SK-N-SH (cell line): ENCODE measurements around the gene CHL1. TPM values are rescaled to one million over a fixed set of nuclear protein-coding genes. Genes with fewer than 3 reads are reported as not detected.

Experiments
- CTCF ChIA-PET: fragments of 300-600, 350-600 bp; formaldehyde crosslinking; extraction: SDS; loops from one replicate; lab custom pipeline; 2021; lab: Yijun Ruan, JAX
- POLR2A ChIA-PET: fragments of 350-600 bp; sonication (Branson Sonifier 250); formaldehyde crosslinking; extraction: SDS; loops from one replicate; lab custom pipeline; 2020; ENCODE audit warnings: antibody characterized with exemption, inconsistent platforms; lab: Yijun Ruan, JAX
- DNase-seq: peaks from one replicate; pipeline ENCODE4 v3.0.0; 2012
- H2AFZ ChIP-seq: fragments of 200-600 bp; sonication (generic); 2 replicates; pipeline ENCODE4 v1.8.1; 2016; ENCODE audit warnings: antibody characterized with exemption, mild to moderate bottlenecking, low read depth
- H3F3A ChIP-seq: fragments of 200-600 bp; sonication (generic); replicated peaks from 2 replicates; pipeline ENCODE3; 2016; ENCODE audit warnings: antibody characterized with exemption, mild to moderate bottlenecking; ENCODE audit not compliant: insufficient read depth
- H3K27ac ChIP-seq, 2 experiments: fragments of 200-500 bp in 1 of 2; fragments of 200-600 bp in 1 of 2; sonication (Bioruptor generic) in 1 of 2; sonication (generic), shearing (Covaris generic) in 1 of 2; 2 replicates each; pipeline versions ENCODE4 v1.5.1 to v1.6.1; 2014 to 2016; ENCODE audit warnings: low read depth in 2 of 2, inconsistent platforms in 1 of 2, low read length in 1 of 2, mild to moderate bottlenecking in 1 of 2, mixed read lengths in 1 of 2
- H3K27me3 ChIP-seq: fragments of 200-600 bp; sonication (generic), shearing (Covaris generic); 2 replicates; pipeline ENCODE4 v1.6.1; 2016; ENCODE audit warnings: mixed run types; ENCODE audit not compliant: insufficient read depth
- H3K36me3 ChIP-seq, 2 experiments: fragments of 200-500 bp in 1 of 2; fragments of 200-600 bp in 1 of 2; sonication (Bioruptor generic) in 1 of 2; sonication (generic) in 1 of 2; replicated peaks in 1 of 2; 2 replicates each; pipeline versions ENCODE3 to v1.5.1; 2014 to 2016; ENCODE audit warnings: low read length in 1 of 2, mild to moderate bottlenecking in 1 of 2; ENCODE audit not compliant: insufficient read depth in 2 of 2, control insufficient read depth in 1 of 2
- H3K4me1 ChIP-seq, 2 experiments: fragments of 200-500 bp in 1 of 2; fragments of 200-600 bp in 1 of 2; sonication (Bioruptor generic) in 1 of 2; sonication (generic), shearing (Covaris generic) in 1 of 2; 2 replicates each; pipeline versions ENCODE4 v1.5.1 to v1.6.1; 2014 to 2016; ENCODE audit warnings: low read depth in 1 of 2, low read length in 1 of 2, mixed run types in 1 of 2; ENCODE audit not compliant: insufficient read depth in 2 of 2, control insufficient read depth in 1 of 2
- H3K4me2 ChIP-seq: fragments of 200-600 bp; sonication (generic), shearing (Covaris generic); 2 replicates; pipeline ENCODE4 v1.6.1; 2017; ENCODE audit warnings: mixed run types
- H3K4me3 ChIP-seq, 2 experiments: fragments of 200-500 bp in 1 of 2; fragments of 200-600 bp in 1 of 2; sonication (Bioruptor generic) in 1 of 2; sonication (generic), shearing (Covaris generic) in 1 of 2; 2 replicates each; pipeline versions ENCODE4 v1.5.1 to v1.8.1; 2014 to 2016; ENCODE audit warnings: low read depth in 2 of 2, inconsistent platforms in 1 of 2, low read length in 1 of 2, mild to moderate bottlenecking in 1 of 2, mixed read lengths in 1 of 2, moderate library complexity in 1 of 2
- H3K79me2 ChIP-seq: fragments of 200-600 bp; sonication (generic); 2 replicates; pipeline ENCODE4 v1.8.1; 2017; ENCODE audit warnings: mild to moderate bottlenecking; ENCODE audit not compliant: insufficient read depth
- H3K9ac ChIP-seq: fragments of 200-600 bp; sonication (generic); 2 replicates; pipeline ENCODE4 v1.6.1; 2017; ENCODE audit warnings: mixed run types
- H3K9me2 ChIP-seq: fragments of 200-600 bp; sonication (generic); 2 replicates; pipeline ENCODE4 v1.6.1; 2017; ENCODE audit warnings: mixed run types
- H3K9me3 ChIP-seq: fragments of 200-600 bp; sonication (generic); 2 replicates; pipeline ENCODE4 v1.6.1; 2017; ENCODE audit warnings: mixed run types, mild to moderate bottlenecking, moderate library complexity
- H4K20me1 ChIP-seq: fragments of 200-600 bp; sonication (generic); 2 replicates; pipeline ENCODE4 v1.6.1; 2017; ENCODE audit warnings: mild to moderate bottlenecking, mixed run types; ENCODE audit not compliant: insufficient read depth
- CTCF ChIP-seq: fragments of 200-600 bp; sonication (generic); IDR thresholded peaks from 2 replicates; pipeline ENCODE4 v1.6.1; 2017; ENCODE audit warnings: antibody characterized with exemption, mild to moderate bottlenecking, moderate library complexity
- ELF1 ChIP-seq: IDR thresholded peaks from 2 replicates; pipeline ENCODE4 v1.4.0; 2012
- FOXJ3 ChIP-seq: sonication (generic); formaldehyde crosslinking; IDR thresholded peaks from 2 replicates; pipeline ENCODE4 v1.5.1; 2020; ENCODE audit warnings: mild to moderate bottlenecking, missing genetic modification reagents
- GABPA ChIP-seq: IDR thresholded peaks from 2 replicates; pipeline ENCODE4 v1.4.0; 2012; ENCODE audit warnings: low read depth, mild to moderate bottlenecking
- GATA2 ChIP-seq: sonication (generic); formaldehyde crosslinking; IDR thresholded peaks from 2 replicates; pipeline ENCODE4 v1.5.0; 2020; ENCODE audit warnings: mild to moderate bottlenecking, missing genetic modification reagents
- IRF3 ChIP-seq: fragments of 150-350 bp; IDR thresholded peaks from 2 replicates; pipeline ENCODE4 v1.6.1; 2016; ENCODE audit warnings: mild to moderate bottlenecking, low read depth, low read length
- MAX ChIP-seq: IDR thresholded peaks from 2 replicates; pipeline ENCODE4 v1.4.0; 2012; ENCODE audit warnings: low read depth
- MEF2A ChIP-seq: IDR thresholded peaks from 2 replicates; pipeline ENCODE4 v1.4.0; 2012; ENCODE audit warnings: low read depth, borderline replicate concordance
- MXI1 ChIP-seq: IDR thresholded peaks from 2 replicates; pipeline ENCODE4 v1.6.1; 2012; ENCODE audit warnings: mild to moderate bottlenecking, low read depth, low read length, improper control_type of control experiment
- NFIC ChIP-seq: IDR thresholded peaks from 2 replicates; pipeline ENCODE4 v1.4.0; 2012; ENCODE audit warnings: borderline replicate concordance
- RAD21 ChIP-seq: IDR thresholded peaks from 2 replicates; pipeline ENCODE4 v1.6.1; 2012; ENCODE audit warnings: mild to moderate bottlenecking, low read length
- RCOR1 ChIP-seq: fragments of 150-350 bp; IDR thresholded peaks from 2 replicates; pipeline ENCODE4 v1.6.1; 2017; ENCODE audit warnings: antibody characterized with exemption, low read length
- SMC3 ChIP-seq: IDR thresholded peaks from 2 replicates; pipeline ENCODE4 v1.6.1; 2012; ENCODE audit warnings: low read depth, low read length, improper control_type of control experiment
- TCF12 ChIP-seq: IDR thresholded peaks from 2 replicates; pipeline ENCODE4 v1.4.0; 2012
- USF1 ChIP-seq: IDR thresholded peaks from 2 replicates; pipeline ENCODE4 v1.4.0; 2012; ENCODE audit warnings: low read depth, borderline replicate concordance
- USF2 ChIP-seq: fragments of 150-350 bp; IDR thresholded peaks from 2 replicates; pipeline ENCODE4 v1.6.1; 2017; ENCODE audit warnings: antibody characterized with exemption, low read length, low read depth, borderline replicate concordance
- ZBTB33 ChIP-seq: IDR thresholded peaks from 2 replicates; pipeline ENCODE4 v1.4.0; 2012; ENCODE audit warnings: low read depth, borderline replicate concordance
- WGBS: methylation state at CpG from one replicate; pipeline ENCODE4 v1.1.6; 2017; ENCODE audit warnings: low lambda C conversion rate; 5-methylcytosine and 5-hydroxymethylcytosine counted together
- polyA plus RNA-seq, 3 experiments: library from polyadenylated mRNA; depleted of rRNA; stranded (reverse); fragments of >200 nt; gene quantifications; 2 replicates each; pipeline ENCODE4 v1.2.3, GENCODE V29; 2012

Gene CHL1
- polyA plus RNA-seq, 1 of the 3 experiments (the other 2 are of a cell fraction): not detected

GRCh38 chr3:374459-374858 lies 177.9 kb downstream of the CHL1 start:
- CTCF ChIA-PET: interaction anchor here (0.6 to 2.7 kb wide), 3 partner anchors 20 to 401 kb away, joined by 3 to 15 read pairs (median 3); no protein-coding TSS in a partner anchor
- Histone ChIP-seq H3K27me3 (no peaks in the 10 kb centered on the region), H3K9me2 (no peaks in the 10 kb centered on the region), H3K36me3 (no peaks in the 10 kb centered on the region), H3K9me3 (no peaks in the 10 kb centered on the region), H3K27ac (no peak overlapping the region), H3K4me2 (no peak overlapping the region), H4K20me1 (no peaks in the 10 kb centered on the region), H2AFZ (no peak overlapping the region), H3F3A (no peaks in the 10 kb centered on the region), H3K4me1 (no peaks in the 10 kb centered on the region), H3K79me2 (no peaks in the 10 kb centered on the region), H3K9ac (no peak overlapping the region), H3K4me3 (no peak overlapping the region)
- DNase-seq: no peak
- TF ChIP-seq NFIC: no peak
- no peak for TF ChIP-seq USF1
- TF ChIP-seq SMC3: no peak
- no peak for TF ChIP-seq RCOR1
- TF ChIP-seq MXI1: no peak
- no peak for TF ChIP-seq CTCF
- TF ChIP-seq FOXJ3 (CRISPR knock-in tag): no peak
- no peak for TF ChIP-seq MAX
- no peak for TF ChIP-seq TCF12
- TF ChIP-seq IRF3: no peak
- TF ChIP-seq GABPA: no peak
- no peak for TF ChIP-seq MEF2A
- TF ChIP-seq ELF1: no peak
- no peak for TF ChIP-seq USF2
- WGBS: 0% methylated on average over 1 of the region's 1 CpG
- POLR2A ChIA-PET: no interaction called here

GRCh38 chr3:377158-377561 lies 180.6 kb downstream of the CHL1 start:
- peak overlapping the region; percentile 12 to 49; a peak in 1 of 4 replicates for H3K4me3 ChIP-seq
- H3K36me3 ChIP-seq: no peaks in the 10 kb centered on the region
- peak overlapping the region; percentile 69; the same call in 1 of the 2 replicates for H3K4me2 ChIP-seq
- no peak overlapping the region for H3K27ac ChIP-seq
- TF ChIP-seq CTCF: peak; percentile 57
- TF ChIP-seq GATA2: peak; percentile 42; the same call in 1 of the 2 replicates
- TF ChIP-seq ZBTB33: no peak
- peak; percentile 70 for TF ChIP-seq RAD21
- peak; percentile 37; the same call in 1 of the 2 replicates for TF ChIP-seq SMC3
- 1% methylated on average over 3 of the region's 3 CpGs for WGBS
- ChIA-PET POLR2A (no interaction called here), CTCF (interaction anchor here (1.7 kb wide), 2 partner anchors 15 to 24 kb away, joined by 6 to 13 read pairs; no protein-coding TSS in a partner anchor)
- no peaks in the 10 kb centered on the region for H3K4me1 ChIP-seq
- H3K9me3 ChIP-seq: no peaks in the 10 kb centered on the region
- no peaks in the 10 kb centered on the region for H3F3A ChIP-seq
- no peaks in the 10 kb centered on the region for H3K79me2 ChIP-seq
- H3K9me2 ChIP-seq: no peaks in the 10 kb centered on the region
- DNase-seq: peak; percentile 36
- no peak overlapping the region for H2AFZ ChIP-seq
- no peaks in the 10 kb centered on the region for H3K27me3 ChIP-seq
- H3K9ac ChIP-seq: no peak overlapping the region
- no peaks in the 10 kb centered on the region for H4K20me1 ChIP-seq
